PC-3 (cell line): ENCODE measurements around the gene MAD1L1. TPM values are rescaled to one million over a fixed set of nuclear protein-coding genes. Genes with fewer than 3 reads are reported as not detected.
A peak's percentile ranks its signal among the peaks of the same experiment; 100 is the strongest.

Experiments
- ATAC-seq: fragments of 200-7000 bp; cut with Tn5 transposase; 2 replicates; pipeline ENCODE4 v1.9.1; 2020; ENCODE audit warnings: mild to moderate bottlenecking, moderate library complexity
- BruUV-seq: library from RNA; stranded (reverse); fragments of 400-500 nt; replicated peaks from 2 replicates; lab custom pipeline; 2021; lab: Mats Ljungman, UMichigan
- CTCF ChIA-PET: fragments of 300-600 bp; sonication (Branson Sonifier 250); formaldehyde crosslinking; loops from one replicate; lab custom pipeline; 2022; ENCODE audit warnings: antibody characterized with exemption; lab: Charles Lee
- POLR2A ChIA-PET: fragments of 300-600 bp; sonication (Branson Sonifier 250); formaldehyde crosslinking; loops from one replicate; lab custom pipeline; 2022; ENCODE audit warnings: antibody characterized with exemption; ENCODE audit not compliant: unreplicated experiment; lab: Charles Lee
- DNase-seq: peaks from one replicate; pipeline ENCODE4 v3.0.0-alpha.2; 2015
- H2AFZ ChIP-seq: fragments of 300-600 bp; sonication (generic); 2 replicates; pipeline ENCODE4 v1.6.0; 2016; ENCODE audit warnings: antibody characterized with exemption, low read length
- H3F3A ChIP-seq: fragments of 300-600 bp; sonication (generic); one replicate; pipeline ENCODE4 v1.6.0; 2017; ENCODE audit warnings: antibody characterized with exemption, low read length, control low read depth, mild to moderate bottlenecking; ENCODE audit not compliant: unreplicated experiment
- H3K27ac ChIP-seq: fragments of 300-600 bp; sonication (generic); 2 replicates; pipeline ENCODE4 v1.5.1; 2016; ENCODE audit warnings: mild to moderate bottlenecking, low read length
- H3K27me3 ChIP-seq: fragments of 300-600 bp; sonication (generic); 2 replicates; pipeline ENCODE4 v1.6.1; 2016; ENCODE audit warnings: low read length, mixed read lengths
- H3K36me3 ChIP-seq: fragments of 300-600 bp; sonication (generic); 2 replicates; pipeline ENCODE4 v1.6.1; 2016; ENCODE audit warnings: low read depth, mixed run types, low read length, mixed read lengths
- H3K4me1 ChIP-seq: fragments of 300-600 bp; sonication (generic); 2 replicates; pipeline ENCODE4 v1.5.1; 2016; ENCODE audit warnings: low read length; ENCODE audit not compliant: insufficient read depth
- H3K4me2 ChIP-seq: fragments of 300-600 bp; sonication (generic); 2 replicates; pipeline ENCODE4 v1.6.0; 2016; ENCODE audit warnings: low read length
- H3K4me3 ChIP-seq: fragments of 300-600 bp; sonication (generic); 2 replicates; pipeline ENCODE4 v1.5.1; 2016; ENCODE audit warnings: mild to moderate bottlenecking, low read length, mixed read lengths
- H3K79me2 ChIP-seq: fragments of 300-600 bp; sonication (generic); 2 replicates; pipeline ENCODE4 v1.6.1; 2017; ENCODE audit warnings: low read length, mixed read lengths
- H3K9ac ChIP-seq: fragments of 300-600 bp; sonication (generic); 2 replicates; pipeline ENCODE4 v1.6.0; 2016; ENCODE audit warnings: mild to moderate bottlenecking, low read length
- H3K9me2 ChIP-seq: fragments of 300-600 bp; sonication (generic); replicated peaks from 2 replicates; pipeline ENCODE4 v1.6.1; 2016; ENCODE audit warnings: mixed run types, low read length, mixed read lengths
- H3K9me3 ChIP-seq: fragments of 300-600 bp; sonication (generic); 2 replicates; pipeline ENCODE4 v1.6.1; 2016; ENCODE audit warnings: low read length, mixed read lengths
- H4K20me1 ChIP-seq: fragments of 300-600 bp; sonication (generic); 2 replicates; pipeline ENCODE4 v1.6.1; 2016; ENCODE audit warnings: low read length, mixed read lengths
- EZH2 ChIP-seq: fragments of 300-600 bp; sonication (generic); IDR thresholded peaks from one replicate; pipeline ENCODE4 v1.6.1; 2017; ENCODE audit warnings: antibody characterized with exemption, mild to moderate bottlenecking, low read length; ENCODE audit not compliant: unreplicated experiment
- EZH2phosphoT487 ChIP-seq: fragments of 300-600 bp; sonication (generic); IDR thresholded peaks from 2 replicates; pipeline ENCODE4 v1.6.1; 2018; ENCODE audit warnings: mild to moderate bottlenecking, antibody characterized with exemption, low read length, borderline replicate concordance
- intact Hi-C: fragments of 100-400 bp; cut with micrococcal nuclease; formaldehyde crosslinking; loops from 2 replicates; pipeline ENCODE4 v1.9.0; 2023
- total RNA-seq: library from RNA; depleted of rRNA; stranded (reverse); fragments of >200 nt; gene quantifications from 2 replicates; pipeline ENCODE4 v1.2.3, GENCODE V29; 2014
- TF ChIP-seq, protein P1 (sequence below): fragments of 300-600 bp; sonication (generic); conservative IDR thresholded peaks from 2 replicates; pipeline ENCODE4 v1.5.1; 2017; ENCODE audit warnings: antibody characterized with exemption, low read depth, mild to moderate bottlenecking, low read length

MAD1L1 gene
- total RNA-seq, 1 experiment from 2014 or later: 88.4 TPM

GRCh38 chr7:1922071-1922869 lies 310.5 kb downstream of the MAD1L1 start:
- Histone ChIP-seq H3K9me2 (no peaks in the 10 kb centered on the region), H3K9me3 (no peaks in the 10 kb centered on the region), H3K27me3 (no peaks in the 10 kb centered on the region), H2AFZ (no peak overlapping the region), H3K4me3 (peak overlapping the region; percentile 35; the same call in 1 of the 2 replicates), H3K4me2 (peak overlapping the region; percentile 66), H3K4me1 (peaks cover 6% of the 10 kb centered on the region; the same call in 1 of the 2 replicates), H3K27ac (peak overlapping the region; percentile 26), H3K9ac (no peak overlapping the region), H3K79me2 (no peaks in the 10 kb centered on the region), H3F3A (no peaks in the 10 kb centered on the region), H4K20me1 (no peaks in the 10 kb centered on the region), H3K36me3 (no peaks in the 10 kb centered on the region)
- TF ChIP-seq EZH2phosphoT487 (no peak), EZH2 (no peak)
- TF ChIP-seq, protein P1, sequence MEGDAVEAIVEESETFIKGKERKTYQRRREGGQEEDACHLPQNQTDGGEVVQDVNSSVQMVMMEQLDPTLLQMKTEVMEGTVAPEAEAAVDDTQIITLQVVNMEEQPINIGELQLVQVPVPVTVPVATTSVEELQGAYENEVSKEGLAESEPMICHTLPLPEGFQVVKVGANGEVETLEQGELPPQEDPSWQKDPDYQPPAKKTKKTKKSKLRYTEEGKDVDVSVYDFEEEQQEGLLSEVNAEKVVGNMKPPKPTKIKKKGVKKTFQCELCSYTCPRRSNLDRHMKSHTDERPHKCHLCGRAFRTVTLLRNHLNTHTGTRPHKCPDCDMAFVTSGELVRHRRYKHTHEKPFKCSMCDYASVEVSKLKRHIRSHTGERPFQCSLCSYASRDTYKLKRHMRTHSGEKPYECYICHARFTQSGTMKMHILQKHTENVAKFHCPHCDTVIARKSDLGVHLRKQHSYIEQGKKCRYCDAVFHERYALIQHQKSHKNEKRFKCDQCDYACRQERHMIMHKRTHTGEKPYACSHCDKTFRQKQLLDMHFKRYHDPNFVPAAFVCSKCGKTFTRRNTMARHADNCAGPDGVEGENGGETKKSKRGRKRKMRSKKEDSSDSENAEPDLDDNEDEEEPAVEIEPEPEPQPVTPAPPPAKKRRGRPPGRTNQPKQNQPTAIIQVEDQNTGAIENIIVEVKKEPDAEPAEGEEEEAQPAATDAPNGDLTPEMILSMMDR: no peak
- no TSS peak for BruUV-seq
- ATAC-seq (peak; percentile 48), DNase-seq (peak; percentile 60)
- POLR2A ChIA-PET: no interaction called here
- intact Hi-C loops: no loop called here
- CTCF ChIA-PET: interaction anchor here (0.6 kb wide), 1 partner anchor 273 kb away, joined by 3 read pairs; no protein-coding TSS in a partner anchor

GRCh38 chr7:1920881-1921280 lies 311.9 kb downstream of the MAD1L1 start:
- peaks cover 6% of the 10 kb centered on the region; the same call in 1 of the 2 replicates for H3K4me1 ChIP-seq

More at GRCh38 chr7:1920881-1921280, 311.9 kb downstream of the MAD1L1 start:
- no peak for ATAC-seq
- Histone ChIP-seq H4K20me1 (no peaks in the 10 kb centered on the region), H3K27ac (no peak overlapping the region), H3K4me2 (no peak overlapping the region), H3F3A (no peaks in the 10 kb centered on the region), H3K9me3 (no peaks in the 10 kb centered on the region), H3K9ac (no peak overlapping the region), H3K27me3 (no peaks in the 10 kb centered on the region), H2AFZ (no peak overlapping the region), H3K4me3 (no peak overlapping the region), H3K79me2 (no peaks in the 10 kb centered on the region), H3K36me3 (no peaks in the 10 kb centered on the region), H3K9me2 (no peaks in the 10 kb centered on the region)
- TF ChIP-seq EZH2 (no peak), EZH2phosphoT487 (no peak)
- TF ChIP-seq, protein P1: no peak
- DNase-seq: no peak
- intact Hi-C loops: no loop called here
- no TSS peak for BruUV-seq
- ChIA-PET CTCF (no interaction called here), POLR2A (no interaction called here)
